HG02623 (cell line): ENCODE measurements around the gene PDK1.
"Not testable (repeated sequence)": the region's sequence is repeated elsewhere in the genome, so short reads cannot be mapped to it uniquely, and the experiment has no call there.

Experiments used
- ATAC-seq: cut with Tn5 transposase; IDR thresholded peaks from one replicate; pipeline ENCODE4 v1.9.1; 2021; ENCODE audit warnings: moderate library complexity; ENCODE audit not compliant: unreplicated experiment

PDK1 gene

DNA sequence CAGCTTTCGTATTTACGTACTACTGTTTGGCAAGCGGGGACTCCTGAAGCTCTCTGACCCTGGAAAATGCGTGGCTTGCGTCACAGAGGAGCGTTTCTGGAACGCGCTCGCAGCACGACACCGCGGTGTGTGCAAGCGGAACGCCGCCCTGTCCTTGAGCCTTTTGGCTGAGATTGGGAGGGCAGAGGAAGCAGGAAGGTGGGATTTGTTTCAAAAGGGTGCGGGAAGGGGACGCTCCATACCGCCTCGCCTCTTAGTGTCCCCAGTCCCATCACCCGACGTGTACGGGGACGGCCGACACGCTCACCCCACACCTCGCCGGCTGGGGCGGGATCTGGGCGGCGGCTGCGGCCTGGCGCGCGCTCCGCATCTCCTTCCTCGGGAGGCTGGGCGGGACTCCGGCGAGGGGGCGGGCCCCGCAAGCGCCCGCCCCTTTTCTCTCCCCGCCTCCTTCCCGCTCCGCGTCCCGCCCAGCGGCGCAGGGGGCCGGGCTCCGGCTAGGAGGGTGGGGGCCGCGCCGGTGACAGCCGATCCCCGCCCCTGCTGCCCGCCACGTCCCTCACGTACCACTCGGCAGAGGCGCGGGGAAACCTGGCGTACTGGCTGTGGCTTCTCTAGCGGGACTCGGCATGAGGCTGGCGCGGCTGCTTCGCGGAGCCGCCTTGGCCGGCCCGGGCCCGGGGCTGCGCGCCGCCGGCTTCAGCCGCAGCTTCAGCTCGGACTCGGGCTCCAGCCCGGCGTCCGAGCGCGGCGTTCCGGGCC lies at the start of gene PDK1:
PDK1 (plus strand) TSS at position 569 of the 762 bp plus-strand sequence; CDS start at position 630, 61 bp downstream.
- ATAC-seq: peak; percentile 87

DNA sequence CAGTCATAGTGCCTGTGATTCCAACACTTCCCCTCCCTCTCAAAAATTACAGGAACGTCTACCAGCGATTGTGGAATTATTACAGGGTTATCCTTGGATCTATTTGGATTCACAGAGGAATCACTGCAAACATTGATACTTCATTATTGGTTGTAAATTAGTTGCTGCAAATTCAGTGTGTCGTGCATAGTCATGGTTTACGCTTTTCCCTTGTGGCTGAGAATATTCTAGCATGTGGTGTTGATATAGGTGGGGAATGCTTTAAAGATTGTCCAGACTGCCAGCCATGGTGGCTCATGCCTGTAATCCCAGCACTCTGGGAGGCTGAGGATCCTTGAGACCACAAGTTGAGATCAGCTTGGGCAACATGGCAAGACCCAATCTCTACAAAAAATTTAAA lies 48.7 kb upstream of the PDK1 start:
- ATAC-seq: no peak

DNA sequence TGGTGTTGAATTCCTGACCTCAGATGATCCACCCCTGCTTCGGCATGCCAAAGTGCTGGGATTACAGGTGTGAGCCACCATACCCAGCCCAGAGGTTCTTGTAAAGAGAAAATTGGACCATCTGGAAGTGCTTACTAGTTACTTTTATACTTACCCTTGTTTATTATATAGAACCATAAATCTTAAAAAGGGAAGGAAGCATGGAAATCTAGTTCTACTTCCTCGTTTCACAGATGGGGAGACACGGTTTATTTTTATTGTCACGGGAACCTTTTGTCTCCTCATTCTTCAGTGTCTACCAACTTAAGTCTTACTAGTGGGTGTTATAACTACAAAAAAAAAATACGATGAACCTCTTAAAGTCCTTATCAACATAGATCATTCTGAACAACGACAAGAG lies 45.8 kb upstream of the PDK1 start:
- ATAC-seq: no peak

DNA sequence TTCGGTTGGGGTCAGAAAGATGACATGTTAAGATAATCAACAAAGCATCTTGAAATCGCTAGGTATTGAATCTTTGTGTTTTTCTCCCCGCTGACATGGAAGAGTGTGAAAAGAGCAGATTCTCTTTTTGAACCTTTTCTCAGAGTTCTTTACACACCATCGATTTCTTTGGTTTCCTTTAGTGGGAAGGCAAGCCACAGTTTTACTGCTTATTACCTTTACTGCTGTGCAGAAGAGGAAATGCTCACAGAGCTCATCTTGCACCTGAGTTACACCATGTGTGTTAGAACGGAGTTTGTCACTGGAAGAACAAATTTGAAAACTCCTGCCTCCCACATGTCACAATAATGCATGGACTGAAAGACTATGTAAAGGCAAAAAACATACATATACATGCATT lies 45.3 kb upstream of the PDK1 start:
- no peak for ATAC-seq

DNA sequence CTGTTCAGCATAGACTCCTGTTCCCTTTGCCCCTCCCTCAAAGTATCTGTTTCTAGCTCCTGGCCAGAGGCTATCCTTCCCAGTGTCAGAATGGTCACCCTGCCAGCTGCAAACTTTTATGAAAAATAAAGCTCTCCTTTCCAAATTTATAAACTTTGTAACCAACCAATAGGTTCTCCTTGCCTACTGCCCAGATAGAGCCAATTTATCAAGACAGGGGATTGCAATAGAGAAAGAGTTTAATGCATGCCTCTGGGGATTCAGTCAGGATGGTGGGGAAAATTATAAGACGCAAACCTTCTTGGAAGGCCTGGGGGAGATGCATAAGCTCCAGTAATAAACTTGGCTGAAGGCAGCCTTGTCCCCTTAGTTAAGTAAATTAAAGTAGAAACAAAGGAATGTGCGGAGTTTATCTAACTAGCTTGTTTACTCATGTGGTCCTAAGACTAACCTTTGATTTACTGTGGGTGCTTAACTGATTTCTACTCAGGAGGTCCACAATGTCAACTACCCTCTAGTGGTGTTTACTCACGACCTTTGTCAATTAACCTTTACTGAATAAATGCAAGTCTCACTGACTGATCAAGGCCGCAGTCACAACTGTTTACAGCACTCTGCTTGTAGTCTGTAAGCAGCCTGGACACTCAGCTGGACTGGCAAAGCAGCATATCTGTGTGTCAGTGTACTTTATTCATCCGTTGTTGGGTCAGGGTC lies 42.9 kb upstream of the PDK1 start:
- no peak for ATAC-seq

DNA sequence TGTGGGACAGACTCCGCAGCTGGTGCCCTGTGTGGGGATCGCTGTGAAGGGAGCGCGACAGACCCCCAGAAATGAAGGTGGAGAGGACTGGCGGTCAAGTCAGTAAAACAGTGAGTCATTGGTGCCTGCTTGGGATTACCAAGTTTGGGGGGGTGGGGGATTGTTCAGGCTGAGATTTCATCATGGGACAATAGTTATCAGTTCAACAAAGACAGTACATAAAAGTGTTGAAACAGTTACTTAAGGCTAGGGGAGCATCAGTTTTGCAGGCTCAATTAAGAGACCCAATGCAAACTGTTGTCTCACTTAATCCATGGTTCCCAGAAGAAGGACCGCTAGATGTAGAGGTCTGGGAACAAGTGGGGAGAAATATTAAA lies 42.4 kb upstream of the PDK1 start:
- ATAC-seq: no peak

DNA sequence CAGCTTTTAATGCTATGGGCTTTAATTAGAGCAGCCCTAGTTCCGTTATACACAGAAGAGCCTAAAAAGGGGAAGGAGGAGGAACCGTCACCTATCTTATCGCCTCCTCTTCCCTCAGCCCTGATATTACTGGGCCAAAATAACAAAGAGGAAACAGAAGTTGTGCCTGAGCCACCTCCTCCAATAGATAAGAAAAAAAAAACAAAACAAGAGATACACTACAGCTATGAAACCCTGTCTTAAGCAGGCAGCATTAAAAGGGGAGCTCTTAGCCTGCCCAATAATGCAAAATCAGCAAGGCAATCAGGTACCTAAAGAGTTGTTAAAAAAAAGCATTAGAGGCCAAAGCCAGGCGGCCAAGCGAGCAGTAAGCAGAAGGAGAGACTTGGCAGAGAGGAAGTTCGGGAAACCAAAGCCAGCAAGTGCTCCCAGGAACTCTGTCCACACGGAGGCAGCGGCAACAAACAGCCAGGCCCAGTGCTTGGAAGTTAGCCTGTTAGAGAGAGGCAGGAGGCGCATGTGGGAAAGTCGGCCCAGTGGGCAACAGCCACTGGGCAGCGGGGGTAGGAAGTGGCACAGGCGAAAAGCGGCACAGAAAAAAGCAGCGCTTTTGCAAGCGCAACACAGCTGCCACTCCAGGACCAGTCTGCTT lies 41.8 kb upstream of the PDK1 start:
- ATAC-seq: no peak

DNA sequence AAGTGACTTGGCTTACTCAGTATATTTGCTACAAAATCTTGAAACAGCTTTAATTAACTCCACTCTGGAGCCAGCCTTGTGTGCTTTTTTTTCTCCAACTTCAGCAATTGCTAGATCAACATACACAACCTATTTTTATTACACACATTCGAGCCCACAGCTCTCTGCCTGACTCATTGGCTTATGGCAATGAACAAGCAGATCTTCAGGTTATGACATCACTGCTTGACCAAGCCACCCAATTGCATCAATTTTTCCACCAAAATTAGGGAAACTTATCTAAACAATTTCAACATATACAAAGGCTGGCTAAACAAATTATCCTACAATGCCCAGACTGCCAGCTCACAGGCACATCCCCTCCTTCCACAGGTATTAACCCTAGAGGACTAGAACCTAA lies 39.6 kb upstream of the PDK1 start:
- ATAC-seq: no peak

DNA sequence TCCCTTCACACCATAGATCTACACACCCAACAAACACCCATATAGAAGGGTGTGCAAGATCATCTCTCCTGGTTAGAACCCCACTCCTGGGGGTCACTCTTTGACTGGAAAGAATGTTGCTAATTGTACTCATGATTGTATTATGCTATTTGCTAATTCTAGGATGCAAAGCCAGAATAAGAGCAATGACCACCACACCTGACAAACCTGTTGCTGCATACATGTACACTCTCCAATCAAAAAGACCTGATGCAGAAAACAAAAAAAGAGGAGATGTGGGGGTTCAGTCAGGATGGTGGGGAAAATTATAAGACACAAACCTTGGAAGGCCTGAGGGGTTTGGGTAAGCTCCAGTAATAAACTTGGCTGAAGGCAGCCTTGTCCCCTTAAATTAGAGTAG lies 36.9 kb upstream of the PDK1 start:
- ATAC-seq: no peak

DNA sequence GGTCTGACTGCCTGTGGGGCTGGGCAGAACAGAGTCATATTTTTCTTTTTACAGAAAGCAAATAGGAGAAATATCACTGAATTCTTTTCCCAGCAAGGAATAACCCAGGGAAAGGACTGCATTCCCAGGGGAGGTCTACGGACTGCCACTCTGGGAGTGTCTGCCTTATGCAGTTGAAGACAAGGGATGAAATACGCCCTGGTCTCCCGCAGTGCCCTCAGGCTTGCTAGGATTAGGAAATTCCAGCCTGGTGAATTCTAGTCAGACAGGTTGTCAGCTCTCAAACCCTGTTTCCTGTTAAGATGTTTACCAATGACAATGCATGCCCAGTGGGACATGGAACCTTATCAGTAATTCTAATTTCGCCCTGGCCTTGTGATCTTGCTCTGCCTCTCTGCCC lies 30.3 kb upstream of the PDK1 start:
- no peak for ATAC-seq

DNA sequence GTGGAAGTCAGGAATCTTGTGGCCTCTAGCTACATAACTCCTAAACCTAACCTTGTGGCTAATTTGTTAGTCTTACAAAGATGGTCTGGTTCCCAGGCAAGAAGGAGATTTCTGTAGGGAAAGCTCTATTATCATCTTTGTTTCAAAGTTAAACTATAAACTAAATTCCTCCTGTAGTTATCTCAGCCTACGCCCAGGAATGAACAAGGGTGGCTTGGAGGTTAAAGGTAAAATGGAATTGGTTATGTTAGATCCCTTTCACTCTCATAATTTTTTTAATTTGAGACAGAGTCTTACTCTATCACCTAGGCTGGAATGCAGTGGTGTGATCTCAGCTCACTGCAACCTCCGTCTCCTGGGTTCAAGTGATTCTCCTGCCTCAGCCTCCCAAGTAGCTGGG lies 24.6 kb upstream of the PDK1 start:
- ATAC-seq: no peak

DNA sequence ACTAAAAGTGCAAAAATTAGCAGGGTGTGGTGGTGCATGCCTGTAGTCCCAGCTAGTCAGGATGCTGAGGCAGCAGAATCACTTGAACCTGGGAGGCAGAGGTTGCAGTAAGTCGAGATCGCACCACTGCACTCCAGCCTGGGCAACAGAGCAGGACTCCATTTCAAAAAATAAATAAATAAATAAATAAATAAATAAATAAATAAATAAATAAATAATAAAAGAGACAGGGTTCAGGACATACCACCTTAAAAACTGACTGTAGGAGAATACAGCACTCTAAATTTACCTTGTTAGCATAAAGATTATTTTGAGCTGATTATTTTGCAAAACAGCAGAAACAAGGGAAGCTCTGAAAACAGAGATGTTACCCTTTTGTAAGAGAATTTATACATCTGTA lies 23.4 kb upstream of the PDK1 start:
- not testable (repeated sequence) for ATAC-seq

DNA sequence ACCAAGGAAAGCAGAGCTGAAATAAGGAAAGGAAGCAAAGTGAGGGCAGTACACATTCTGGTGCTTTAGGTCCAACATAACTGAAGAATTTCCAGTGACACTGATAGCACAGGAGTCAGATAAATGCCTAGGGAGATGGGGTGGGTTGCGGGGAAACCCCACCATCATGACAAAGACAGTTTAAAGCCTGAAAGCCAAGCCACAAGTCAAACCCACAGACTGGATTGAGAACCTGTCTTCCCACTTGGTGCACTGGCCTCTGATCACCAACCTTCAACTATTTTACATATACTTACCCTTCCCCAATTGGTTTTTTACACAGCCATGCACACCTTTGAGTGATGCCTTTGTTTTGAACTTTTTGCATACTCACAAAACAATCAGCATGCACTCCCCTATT lies 22.2 kb upstream of the PDK1 start:
- ATAC-seq: no peak

DNA sequence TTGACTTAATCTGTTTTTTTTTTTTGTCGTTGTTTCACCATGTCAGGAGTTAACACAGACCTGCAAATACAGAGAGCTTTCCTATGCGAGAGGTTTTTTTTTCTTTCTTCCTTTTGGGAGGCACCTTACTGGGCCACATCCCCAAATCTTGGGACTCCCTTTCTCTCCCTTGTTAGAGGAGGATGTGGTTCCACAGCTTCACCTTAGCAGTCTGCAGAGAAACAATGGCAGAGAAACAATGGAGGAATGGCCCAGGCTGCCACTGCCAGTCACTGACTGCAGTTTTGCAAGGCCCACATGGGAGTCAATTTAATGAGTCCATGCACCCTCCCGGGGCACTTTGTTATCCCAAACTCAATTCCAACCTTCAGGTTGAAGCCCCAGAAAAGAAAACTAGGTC lies 20.8 kb upstream of the PDK1 start:
- ATAC-seq: no peak

DNA sequence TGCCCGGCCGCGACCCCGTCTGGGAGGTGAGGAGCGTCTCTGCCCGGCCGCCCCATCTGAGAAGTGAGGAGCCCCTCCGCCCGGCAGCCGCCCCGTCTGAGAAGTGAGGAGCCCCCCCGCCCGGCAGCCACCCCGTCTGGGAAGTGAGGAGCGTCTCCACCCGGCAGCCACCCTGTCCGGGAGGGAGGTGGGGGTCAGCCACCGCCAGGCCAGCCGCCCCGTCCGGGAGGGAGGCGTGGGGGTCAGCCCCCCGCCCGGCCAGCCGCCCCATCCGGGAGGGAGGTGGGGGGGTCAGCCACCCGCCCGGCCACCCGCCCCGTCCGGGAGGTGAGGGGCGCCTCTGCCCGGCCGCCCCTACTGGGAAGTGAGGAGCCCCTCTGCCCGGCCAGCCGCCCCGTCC lies 18.0 kb upstream of the PDK1 start:
- ATAC-seq: not testable (repeated sequence)

DNA sequence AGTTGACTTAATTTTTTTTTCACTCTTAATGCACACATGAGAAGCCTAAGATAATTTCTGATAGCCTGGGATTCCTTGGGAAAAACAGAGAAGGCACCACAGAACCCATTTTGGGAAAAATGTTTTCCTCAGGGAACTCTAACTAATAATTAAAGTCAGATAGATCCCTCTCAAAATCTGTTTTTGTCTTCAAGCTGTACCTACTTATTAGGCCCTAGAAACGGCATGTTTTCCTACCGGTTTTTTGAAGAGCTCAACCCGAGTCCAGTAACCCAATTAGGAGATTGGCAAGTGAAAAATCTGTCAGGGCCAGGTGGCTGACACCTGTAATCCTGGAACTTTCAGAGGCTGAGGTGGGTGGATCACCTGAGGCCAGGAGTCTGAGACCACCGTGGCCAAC lies 16.1 kb upstream of the PDK1 start:
- no peak for ATAC-seq

DNA sequence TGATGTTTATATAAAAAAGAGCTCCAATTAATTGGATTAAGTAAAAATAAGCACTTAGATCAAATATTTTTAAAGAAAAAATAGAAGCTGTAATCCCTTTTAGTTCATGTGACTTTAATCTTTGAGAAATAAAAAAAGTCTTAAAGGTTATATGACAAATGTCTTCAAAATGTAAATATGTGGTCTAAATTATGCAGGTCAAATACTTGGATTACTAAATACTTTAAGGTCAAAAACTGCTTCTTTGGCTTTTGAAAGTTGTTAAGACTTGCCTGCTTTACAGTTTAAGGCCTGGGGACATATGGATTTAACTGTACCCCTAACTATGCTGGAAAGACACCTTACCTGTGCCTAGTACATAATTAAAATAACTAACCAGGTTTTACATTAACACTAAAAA lies 15.5 kb upstream of the PDK1 start:
- no peak for ATAC-seq

DNA sequence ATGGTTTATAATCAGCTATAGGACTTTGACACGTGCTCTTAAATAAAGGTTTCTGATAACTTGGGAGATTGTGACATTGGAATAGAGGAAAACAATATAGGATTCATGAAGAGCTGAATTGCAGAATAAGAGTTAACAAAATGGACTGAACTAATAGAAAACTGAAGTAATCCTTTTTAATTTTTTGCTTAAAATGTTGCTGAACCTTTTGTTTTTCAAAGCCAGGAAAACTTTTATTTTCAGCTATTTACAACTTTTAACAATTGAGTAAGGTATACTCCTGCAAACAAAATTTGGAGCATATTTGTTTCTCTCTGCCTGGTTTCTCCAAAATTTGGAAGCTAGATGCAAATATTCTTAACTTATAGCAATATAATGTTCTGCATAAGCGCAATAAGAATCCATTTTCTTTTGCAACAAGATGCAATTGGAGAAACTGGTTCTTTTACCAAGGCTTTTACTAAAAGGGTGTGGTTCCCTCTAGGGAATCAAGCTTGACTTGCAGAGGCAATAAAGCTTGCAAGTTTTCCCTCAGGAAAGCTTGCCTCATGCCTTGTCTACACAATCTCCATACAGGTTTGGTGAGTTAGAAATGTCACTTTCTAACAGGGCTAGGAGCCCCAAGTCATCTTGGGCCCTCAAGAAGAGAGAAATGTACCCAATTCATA lies 10.3 kb upstream of the PDK1 start:
- ATAC-seq: no peak

DNA sequence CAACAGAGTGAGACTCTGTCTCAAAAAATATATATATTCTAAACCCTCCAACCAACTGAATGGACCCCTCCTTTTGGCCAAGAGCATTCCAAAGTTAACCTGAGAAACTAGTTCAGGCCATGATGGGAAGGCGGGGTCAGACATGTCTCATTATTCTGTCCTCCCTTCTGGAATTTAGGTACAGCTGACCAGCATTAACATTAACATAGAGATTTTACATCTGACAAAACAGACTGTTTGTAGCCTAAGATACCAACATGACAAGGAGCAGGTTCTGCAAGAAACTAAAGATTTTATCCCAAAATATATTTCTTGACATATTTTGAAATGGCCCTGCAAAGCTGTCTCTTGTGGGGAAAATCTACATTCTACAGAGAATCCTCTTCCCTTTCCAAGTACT lies 6.8 kb upstream of the PDK1 start:
- no peak for ATAC-seq

DNA sequence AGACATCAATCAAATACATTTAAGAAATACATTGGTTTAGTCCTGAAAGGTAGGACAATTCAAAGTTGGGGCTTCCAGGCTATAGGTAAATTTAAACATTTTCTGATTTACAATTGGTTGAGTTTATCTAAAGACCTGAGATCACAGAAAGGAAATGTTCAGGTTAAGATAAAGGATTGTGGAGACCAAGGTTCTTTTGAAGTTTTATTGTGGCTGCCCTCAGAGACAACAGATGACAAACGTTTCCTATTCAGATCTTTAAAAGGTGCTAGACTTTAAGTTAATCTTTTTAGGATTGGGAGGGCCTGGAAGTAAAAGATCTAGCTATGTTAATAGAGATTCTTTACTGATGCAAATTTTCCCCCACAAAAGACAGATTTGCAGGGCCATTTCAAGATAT lies 6.1 kb upstream of the PDK1 start:
- not testable (repeated sequence) for ATAC-seq

DNA sequence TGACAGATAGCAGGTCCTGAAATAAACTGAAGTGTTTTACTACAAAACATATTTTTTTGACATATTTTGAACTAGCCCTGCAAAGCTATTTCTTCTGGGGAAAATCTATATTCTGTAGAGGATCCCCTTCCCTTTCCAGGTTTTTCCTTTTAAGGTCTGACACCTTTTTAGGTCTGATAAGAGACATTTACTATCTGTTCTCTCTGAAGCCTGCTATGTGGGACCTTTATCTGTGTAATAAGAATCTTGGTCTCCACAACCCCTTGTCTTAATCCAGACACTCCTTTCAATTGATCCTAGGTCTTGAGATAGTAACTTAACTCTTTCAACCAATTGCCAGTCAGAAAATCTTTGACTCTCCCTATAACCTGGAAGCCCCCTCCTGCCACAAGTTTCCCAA lies 5.5 kb upstream of the PDK1 start:
- no peak for ATAC-seq

DNA sequence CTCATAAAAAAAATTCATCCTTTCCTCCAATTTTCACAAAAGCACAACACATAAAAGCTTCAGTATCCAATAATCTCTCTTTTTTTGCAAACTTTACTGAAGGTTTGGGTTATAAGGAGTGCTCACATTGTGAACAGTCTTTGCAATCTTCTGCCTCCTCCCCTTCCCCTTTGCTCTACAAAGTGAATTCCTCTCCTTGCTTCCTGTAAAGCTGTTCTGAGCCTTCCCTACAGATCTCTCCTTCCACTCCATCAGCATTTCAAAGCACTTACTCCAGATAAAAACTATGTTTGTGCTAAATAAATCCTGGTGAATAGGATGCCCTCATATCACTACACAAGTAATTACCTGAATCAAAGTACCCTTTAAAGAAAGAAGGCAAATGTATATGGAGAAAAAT lies 4.6 kb upstream of the PDK1 start:
- ATAC-seq: no peak
